Fibroblast of lung (primary cell): ENCODE results near the gene STK11.

ENCODE experiments used
- EZH2 ChIP-seq: IDR thresholded peaks from 2 replicates; pipeline ENCODE4 v1.5.1; 2012; ENCODE audit warnings: low read length, control low read depth, mild to moderate bottlenecking; ENCODE audit errors: missing control alignments
- TF ChIP-seq, protein P1 (sequence below), 2 donors: IDR thresholded peaks in 1 of 2; conservative IDR thresholded peaks in 1 of 2; 1 replicate in 1 of 2; 2 replicates in 1 of 2; pipeline ENCODE4 v1.5.1; 2011 to 2012; ENCODE audit warnings: low read length in 2 of 2, control low read depth in 1 of 2, inconsistent platforms in 1 of 2, low read depth in 1 of 2, mild to moderate bottlenecking in 1 of 2

GRCh38 chr19:1265615-1266128 lies 60.1 kb downstream of the STK11 start:
- TF ChIP-seq, protein P1, sequence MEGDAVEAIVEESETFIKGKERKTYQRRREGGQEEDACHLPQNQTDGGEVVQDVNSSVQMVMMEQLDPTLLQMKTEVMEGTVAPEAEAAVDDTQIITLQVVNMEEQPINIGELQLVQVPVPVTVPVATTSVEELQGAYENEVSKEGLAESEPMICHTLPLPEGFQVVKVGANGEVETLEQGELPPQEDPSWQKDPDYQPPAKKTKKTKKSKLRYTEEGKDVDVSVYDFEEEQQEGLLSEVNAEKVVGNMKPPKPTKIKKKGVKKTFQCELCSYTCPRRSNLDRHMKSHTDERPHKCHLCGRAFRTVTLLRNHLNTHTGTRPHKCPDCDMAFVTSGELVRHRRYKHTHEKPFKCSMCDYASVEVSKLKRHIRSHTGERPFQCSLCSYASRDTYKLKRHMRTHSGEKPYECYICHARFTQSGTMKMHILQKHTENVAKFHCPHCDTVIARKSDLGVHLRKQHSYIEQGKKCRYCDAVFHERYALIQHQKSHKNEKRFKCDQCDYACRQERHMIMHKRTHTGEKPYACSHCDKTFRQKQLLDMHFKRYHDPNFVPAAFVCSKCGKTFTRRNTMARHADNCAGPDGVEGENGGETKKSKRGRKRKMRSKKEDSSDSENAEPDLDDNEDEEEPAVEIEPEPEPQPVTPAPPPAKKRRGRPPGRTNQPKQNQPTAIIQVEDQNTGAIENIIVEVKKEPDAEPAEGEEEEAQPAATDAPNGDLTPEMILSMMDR (conservative IDR thresholded peaks at IDR 0.05 in 1 of 2, IDR thresholded peaks at IDR 0.05 in 1 of 2; ENCODE audit: low read depth in 1 of 2, low read length in 2 of 2), result no peak
- TF ChIP-seq EZH2, result no peak
